SK-N-SH (cell line): Measurements from ENCODE around the gene OVOL3. TPM values are rescaled to one million over a fixed set of nuclear protein-coding genes. Genes with fewer than 3 reads are reported as not detected.

Source experiments
- CTCF ChIA-PET: fragments of 300-600, 350-600 bp; formaldehyde crosslinking; extraction: SDS; loops from one replicate; lab custom pipeline; 2021; lab: Yijun Ruan, JAX
- POLR2A ChIA-PET: fragments of 350-600 bp; sonication (Branson Sonifier 250); formaldehyde crosslinking; extraction: SDS; loops from one replicate; lab custom pipeline; 2020; ENCODE audit warnings: antibody characterized with exemption, inconsistent platforms; lab: Yijun Ruan, JAX
- DNase-seq: peaks from one replicate; pipeline ENCODE4 v3.0.0; 2012
- H2AFZ ChIP-seq: fragments of 200-600 bp; sonication (generic); 2 replicates; pipeline ENCODE4 v1.8.1; 2016; ENCODE audit warnings: antibody characterized with exemption, mild to moderate bottlenecking, low read depth
- H3F3A ChIP-seq: fragments of 200-600 bp; sonication (generic); replicated peaks from 2 replicates; pipeline ENCODE3; 2016; ENCODE audit warnings: antibody characterized with exemption, mild to moderate bottlenecking; ENCODE audit not compliant: insufficient read depth
- H3K27ac ChIP-seq, 2 experiments: fragments of 200-500 bp in 1 of 2; fragments of 200-600 bp in 1 of 2; sonication (Bioruptor generic) in 1 of 2; sonication (generic), shearing (Covaris generic) in 1 of 2; 2 replicates each; pipeline versions ENCODE4 v1.5.1 to v1.6.1; 2014 to 2016; ENCODE audit warnings: low read depth in 2 of 2, inconsistent platforms in 1 of 2, low read length in 1 of 2, mild to moderate bottlenecking in 1 of 2, mixed read lengths in 1 of 2
- H3K27me3 ChIP-seq: fragments of 200-600 bp; sonication (generic), shearing (Covaris generic); 2 replicates; pipeline ENCODE4 v1.6.1; 2016; ENCODE audit warnings: mixed run types; ENCODE audit not compliant: insufficient read depth
- H3K36me3 ChIP-seq, 2 experiments: fragments of 200-500 bp in 1 of 2; fragments of 200-600 bp in 1 of 2; sonication (Bioruptor generic) in 1 of 2; sonication (generic) in 1 of 2; replicated peaks in 1 of 2; 2 replicates each; pipeline versions ENCODE3 to v1.5.1; 2014 to 2016; ENCODE audit warnings: low read length in 1 of 2, mild to moderate bottlenecking in 1 of 2; ENCODE audit not compliant: insufficient read depth in 2 of 2, control insufficient read depth in 1 of 2
- H3K4me1 ChIP-seq, 2 experiments: fragments of 200-500 bp in 1 of 2; fragments of 200-600 bp in 1 of 2; sonication (Bioruptor generic) in 1 of 2; sonication (generic), shearing (Covaris generic) in 1 of 2; 2 replicates each; pipeline versions ENCODE4 v1.5.1 to v1.6.1; 2014 to 2016; ENCODE audit warnings: low read depth in 1 of 2, low read length in 1 of 2, mixed run types in 1 of 2; ENCODE audit not compliant: insufficient read depth in 2 of 2, control insufficient read depth in 1 of 2
- H3K4me2 ChIP-seq: fragments of 200-600 bp; sonication (generic), shearing (Covaris generic); 2 replicates; pipeline ENCODE4 v1.6.1; 2017; ENCODE audit warnings: mixed run types
- H3K4me3 ChIP-seq, 2 experiments: fragments of 200-500 bp in 1 of 2; fragments of 200-600 bp in 1 of 2; sonication (Bioruptor generic) in 1 of 2; sonication (generic), shearing (Covaris generic) in 1 of 2; 2 replicates each; pipeline versions ENCODE4 v1.5.1 to v1.8.1; 2014 to 2016; ENCODE audit warnings: low read depth in 2 of 2, inconsistent platforms in 1 of 2, low read length in 1 of 2, mild to moderate bottlenecking in 1 of 2, mixed read lengths in 1 of 2, moderate library complexity in 1 of 2
- H3K79me2 ChIP-seq: fragments of 200-600 bp; sonication (generic); 2 replicates; pipeline ENCODE4 v1.8.1; 2017; ENCODE audit warnings: mild to moderate bottlenecking; ENCODE audit not compliant: insufficient read depth
- H3K9ac ChIP-seq: fragments of 200-600 bp; sonication (generic); 2 replicates; pipeline ENCODE4 v1.6.1; 2017; ENCODE audit warnings: mixed run types
- H3K9me2 ChIP-seq: fragments of 200-600 bp; sonication (generic); 2 replicates; pipeline ENCODE4 v1.6.1; 2017; ENCODE audit warnings: mixed run types
- H3K9me3 ChIP-seq: fragments of 200-600 bp; sonication (generic); 2 replicates; pipeline ENCODE4 v1.6.1; 2017; ENCODE audit warnings: mixed run types, mild to moderate bottlenecking, moderate library complexity
- H4K20me1 ChIP-seq: fragments of 200-600 bp; sonication (generic); 2 replicates; pipeline ENCODE4 v1.6.1; 2017; ENCODE audit warnings: mild to moderate bottlenecking, mixed run types; ENCODE audit not compliant: insufficient read depth
- ELF1 ChIP-seq: IDR thresholded peaks from 2 replicates; pipeline ENCODE4 v1.4.0; 2012
- FOSL2 ChIP-seq: IDR thresholded peaks from 2 replicates; pipeline ENCODE4 v1.4.0; 2012; ENCODE audit warnings: low read depth, mild to moderate bottlenecking, moderate library complexity, borderline replicate concordance
- FOXJ3 ChIP-seq: sonication (generic); formaldehyde crosslinking; IDR thresholded peaks from 2 replicates; pipeline ENCODE4 v1.5.1; 2020; ENCODE audit warnings: mild to moderate bottlenecking, missing genetic modification reagents
- GABPA ChIP-seq: IDR thresholded peaks from 2 replicates; pipeline ENCODE4 v1.4.0; 2012; ENCODE audit warnings: low read depth, mild to moderate bottlenecking
- JUND ChIP-seq: IDR thresholded peaks from 2 replicates; pipeline ENCODE4 v1.4.0; 2012
- RCOR1 ChIP-seq: fragments of 150-350 bp; IDR thresholded peaks from 2 replicates; pipeline ENCODE4 v1.6.1; 2017; ENCODE audit warnings: antibody characterized with exemption, low read length
- RFX5 ChIP-seq: IDR thresholded peaks from 2 replicates; pipeline ENCODE4 v1.6.1; 2012; ENCODE audit warnings: mild to moderate bottlenecking, improper control_type of control experiment, low read length
- TAF1 ChIP-seq: IDR thresholded peaks from 2 replicates; pipeline ENCODE4 v1.6.1; 2012; ENCODE audit warnings: low read depth, mild to moderate bottlenecking, low read length, moderate library complexity, borderline replicate concordance
- TCF12 ChIP-seq: IDR thresholded peaks from 2 replicates; pipeline ENCODE4 v1.4.0; 2012
- TEAD4 ChIP-seq: IDR thresholded peaks from 2 replicates; pipeline ENCODE4 v1.4.0; 2012; ENCODE audit warnings: mild to moderate bottlenecking, borderline replicate concordance; ENCODE audit not compliant: insufficient read depth
- YY1 ChIP-seq: IDR thresholded peaks from 2 replicates; pipeline ENCODE4 v1.4.0; 2012; ENCODE audit warnings: low read depth, mild to moderate bottlenecking
- WGBS: methylation state at CpG from one replicate; pipeline ENCODE4 v1.1.6; 2017; ENCODE audit warnings: low lambda C conversion rate; 5-methylcytosine and 5-hydroxymethylcytosine counted together
- polyA plus RNA-seq, 3 experiments: library from polyadenylated mRNA; depleted of rRNA; stranded (reverse); fragments of >200 nt; gene quantifications; 2 replicates each; pipeline ENCODE4 v1.2.3, GENCODE V29; 2012
- TF ChIP-seq, protein P1 (sequence below): IDR thresholded peaks from 2 replicates; pipeline ENCODE4 v1.6.1; 2012; ENCODE audit warnings: mild to moderate bottlenecking, low read depth, low read length, moderate library complexity
- TF ChIP-seq, protein P2 (sequence below): fragments of 150-350 bp; IDR thresholded peaks from 2 replicates; pipeline ENCODE4 v1.6.1; 2016; ENCODE audit warnings: mild to moderate bottlenecking, low read depth, low read length

Gene OVOL3
- polyA plus RNA-seq, 1 of the 3 experiments (the other 2 are of a cell fraction), result not detected

- no peak overlapping the region for H3K27ac ChIP-seq
- no peak for DNase-seq
- H3K27me3 ChIP-seq, result no peaks in the 10 kb centered on the region
- 87% methylated on average over 4 of the region's 5 CpGs for WGBS
- TF ChIP-seq RCOR1, result no peak
- TF ChIP-seq YY1, result no peak
- TF ChIP-seq, protein P1, sequence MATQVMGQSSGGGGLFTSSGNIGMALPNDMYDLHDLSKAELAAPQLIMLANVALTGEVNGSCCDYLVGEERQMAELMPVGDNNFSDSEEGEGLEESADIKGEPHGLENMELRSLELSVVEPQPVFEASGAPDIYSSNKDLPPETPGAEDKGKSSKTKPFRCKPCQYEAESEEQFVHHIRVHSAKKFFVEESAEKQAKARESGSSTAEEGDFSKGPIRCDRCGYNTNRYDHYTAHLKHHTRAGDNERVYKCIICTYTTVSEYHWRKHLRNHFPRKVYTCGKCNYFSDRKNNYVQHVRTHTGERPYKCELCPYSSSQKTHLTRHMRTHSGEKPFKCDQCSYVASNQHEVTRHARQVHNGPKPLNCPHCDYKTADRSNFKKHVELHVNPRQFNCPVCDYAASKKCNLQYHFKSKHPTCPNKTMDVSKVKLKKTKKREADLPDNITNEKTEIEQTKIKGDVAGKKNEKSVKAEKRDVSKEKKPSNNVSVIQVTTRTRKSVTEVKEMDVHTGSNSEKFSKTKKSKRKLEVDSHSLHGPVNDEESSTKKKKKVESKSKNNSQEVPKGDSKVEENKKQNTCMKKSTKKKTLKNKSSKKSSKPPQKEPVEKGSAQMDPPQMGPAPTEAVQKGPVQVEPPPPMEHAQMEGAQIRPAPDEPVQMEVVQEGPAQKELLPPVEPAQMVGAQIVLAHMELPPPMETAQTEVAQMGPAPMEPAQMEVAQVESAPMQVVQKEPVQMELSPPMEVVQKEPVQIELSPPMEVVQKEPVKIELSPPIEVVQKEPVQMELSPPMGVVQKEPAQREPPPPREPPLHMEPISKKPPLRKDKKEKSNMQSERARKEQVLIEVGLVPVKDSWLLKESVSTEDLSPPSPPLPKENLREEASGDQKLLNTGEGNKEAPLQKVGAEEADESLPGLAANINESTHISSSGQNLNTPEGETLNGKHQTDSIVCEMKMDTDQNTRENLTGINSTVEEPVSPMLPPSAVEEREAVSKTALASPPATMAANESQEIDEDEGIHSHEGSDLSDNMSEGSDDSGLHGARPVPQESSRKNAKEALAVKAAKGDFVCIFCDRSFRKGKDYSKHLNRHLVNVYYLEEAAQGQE, result no peak
- TF ChIP-seq ELF1, result no peak
- TF ChIP-seq FOXJ3 (CRISPR knock-in tag), result no peak
- TF ChIP-seq, protein P2, sequence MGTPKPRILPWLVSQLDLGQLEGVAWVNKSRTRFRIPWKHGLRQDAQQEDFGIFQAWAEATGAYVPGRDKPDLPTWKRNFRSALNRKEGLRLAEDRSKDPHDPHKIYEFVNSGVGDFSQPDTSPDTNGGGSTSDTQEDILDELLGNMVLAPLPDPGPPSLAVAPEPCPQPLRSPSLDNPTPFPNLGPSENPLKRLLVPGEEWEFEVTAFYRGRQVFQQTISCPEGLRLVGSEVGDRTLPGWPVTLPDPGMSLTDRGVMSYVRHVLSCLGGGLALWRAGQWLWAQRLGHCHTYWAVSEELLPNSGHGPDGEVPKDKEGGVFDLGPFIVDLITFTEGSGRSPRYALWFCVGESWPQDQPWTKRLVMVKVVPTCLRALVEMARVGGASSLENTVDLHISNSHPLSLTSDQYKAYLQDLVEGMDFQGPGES, result no peak
- no peak for TF ChIP-seq TEAD4
- no peak for TF ChIP-seq RFX5
- no peak for TF ChIP-seq TCF12
- TF ChIP-seq JUND, result no peak
- TF ChIP-seq TAF1, result no peak
- H3K4me2 ChIP-seq, result no peak overlapping the region
- POLR2A ChIA-PET, result no interaction called here
- H3K9me2 ChIP-seq, result no peaks in the 10 kb centered on the region
- no peaks in the 10 kb centered on the region for H3K9me3 ChIP-seq
- H3K9ac ChIP-seq, result no peak overlapping the region
- peaks cover 15% of the 10 kb centered on the region; the same call in 1 of the 2 replicates for H4K20me1 ChIP-seq
- H3K4me1 ChIP-seq, result no peaks in the 10 kb centered on the region
- CTCF ChIA-PET, result interaction anchor here (2.4 kb wide), 1 partner anchor 23 kb away, joined by 9 read pairs; no protein-coding TSS in a partner anchor
- H3K36me3 ChIP-seq, result peaks cover 31 to 45% of the 10 kb centered on the region in 2 experiments
- no peak overlapping the region for H3K4me3 ChIP-seq
- peaks cover 6% of the 10 kb centered on the region; the same call in 1 of the 2 replicates for H3K79me2 ChIP-seq
- peaks cover 15% of the 10 kb centered on the region for H3F3A ChIP-seq
- no peak overlapping the region for H2AFZ ChIP-seq
Measured at GRCh38 chr19:36150586-36150985, 39.6 kb downstream of the OVOL3 start.

DNA sequence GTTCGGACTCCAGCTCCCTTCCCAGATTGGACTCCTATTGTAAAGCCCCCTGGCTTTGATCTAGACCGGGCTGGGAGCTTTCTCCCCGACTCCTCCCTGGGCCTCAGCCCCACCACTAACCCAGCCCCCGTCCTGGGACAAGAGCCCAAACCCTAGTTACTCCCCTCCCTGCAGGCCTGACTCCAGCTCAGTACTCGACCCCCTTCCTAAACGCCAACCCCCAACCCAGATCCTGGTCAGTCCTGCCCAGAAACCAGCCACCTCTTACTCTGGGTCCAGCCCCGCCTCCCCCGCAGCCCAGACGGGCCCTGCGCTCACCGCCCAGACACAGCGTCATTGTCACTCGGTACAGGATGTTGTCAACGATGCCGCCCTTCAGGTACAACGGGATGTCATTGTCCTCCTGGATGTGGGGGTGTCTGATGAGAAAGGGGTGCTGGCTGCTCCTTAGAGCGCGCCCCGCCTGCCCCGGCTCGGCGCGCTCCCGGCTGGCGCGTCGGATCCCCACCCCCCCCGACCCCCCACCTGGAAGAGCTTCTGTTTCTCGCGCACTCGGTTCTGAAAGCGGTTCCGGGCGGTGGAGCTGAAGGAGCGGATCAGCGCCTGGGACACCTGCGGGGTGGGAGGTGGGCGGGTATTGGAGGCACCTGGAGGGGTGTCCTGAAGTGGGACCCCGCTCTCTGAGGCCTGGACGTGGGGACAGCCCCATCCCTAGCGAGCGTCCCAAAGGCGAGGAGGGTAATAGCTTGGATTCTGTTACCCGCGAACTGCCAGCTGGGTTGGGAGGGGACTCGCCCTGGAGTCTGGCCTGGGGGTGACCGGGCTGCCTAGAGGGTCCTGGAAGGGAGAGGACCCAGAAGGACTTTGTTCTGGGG lies 40.4 kb downstream of the OVOL3 start:
- H3K4me3 ChIP-seq, result no peak overlapping the region
- H3K79me2 ChIP-seq, result peaks cover 6% of the 10 kb centered on the region; the same call in 1 of the 2 replicates
- H2AFZ ChIP-seq, result no peak overlapping the region
- H3K36me3 ChIP-seq, result peaks cover 23 to 37% of the 10 kb centered on the region in 2 experiments
- no peak for DNase-seq
- H3K9me2 ChIP-seq, result no peaks in the 10 kb centered on the region
- POLR2A ChIA-PET, result no interaction called here
- H3K9ac ChIP-seq, result no peak overlapping the region
- H3K4me1 ChIP-seq, result no peaks in the 10 kb centered on the region
- H3K9me3 ChIP-seq, result no peaks in the 10 kb centered on the region
- H3K4me2 ChIP-seq, result no peak overlapping the region
- 96% methylated on average over 43 of the region's 47 CpGs for WGBS
- H3K27ac ChIP-seq, result no peak overlapping the region
- CTCF ChIA-PET, result interaction anchor here (1.1 to 2.4 kb wide), 2 partner anchors 19 to 24 kb away, joined by 5 to 9 read pairs; no protein-coding TSS in a partner anchor
- peaks cover 15% of the 10 kb centered on the region for H3F3A ChIP-seq
- TF ChIP-seq FOSL2, result no peak
- no peak for TF ChIP-seq RFX5
- TF ChIP-seq, protein P2, result no peak
- no peak for TF ChIP-seq GABPA
- H3K27me3 ChIP-seq, result no peaks in the 10 kb centered on the region
- peaks cover 7% of the 10 kb centered on the region; the same call in 1 of the 2 replicates for H4K20me1 ChIP-seq
